Measurements from ENCODE around the gene SMIM21.

- TF ChIP-seq EZH2 (IDR thresholded peaks at IDR 0.05) (no peak), POLR2AphosphoS5 (IDR thresholded peaks at IDR 0.05; ENCODE audit: borderline replicate concordance, low read depth, low read length) (no peak)
These were observed 43.4 kb downstream of the SMIM21 start for GRCh38 chr18:75384144-75384543.
